HepG2 (cell line): ENCODE measurements around the gene RGS2. TPM values are rescaled to one million over a fixed set of nuclear protein-coding genes. Genes with fewer than 3 reads are reported as not detected.

Experiments used
- ATAC-seq: fragments of 200-7000 bp; cut with Tn5 transposase; 3 replicates; pipeline ENCODE4 v1.9.1; 2020; ENCODE audit warnings: mild to moderate bottlenecking, moderate library complexity
- BruUV-seq: library from RNA; stranded (reverse); fragments of 400-500 nt; replicated peaks from 2 replicates; lab custom pipeline; 2021; lab: Mats Ljungman, UMichigan
- CTCF ChIA-PET: fragments of 300-600 bp; formaldehyde crosslinking; extraction: SDS; loops from one replicate; lab custom pipeline; 2021; ENCODE audit warnings: low total read pairs, inconsistent platforms, low intra/inter-chr PET ratio; lab: Yijun Ruan, JAX
- POLR2A ChIA-PET: fragments of 350-600 bp; sonication (Branson Sonifier 250); formaldehyde crosslinking; loops from one replicate; lab custom pipeline; 2020; ENCODE audit warnings: antibody characterized with exemption, inconsistent platforms; lab: Yijun Ruan, JAX
- DNase-seq: peaks from one replicate; pipeline ENCODE4 v3.0.0-alpha.2; 2015; ENCODE audit warnings: low spot score
- FAIRE-seq: peaks from 3 replicates; lab custom pipeline; 2011; peaks lifted over from hg19 to GRCh38; lab: Jason Lieb, UNC
- H2AFZ ChIP-seq: one replicate; pipeline ENCODE4 v1.6.1; 2011; ENCODE audit warnings: low read length, inconsistent platforms
- H3K27ac ChIP-seq: fragments of 300-600 bp; 3 replicates; pipeline ENCODE4 v1.8.0; 2011; ENCODE audit warnings: mixed run types, mild to moderate bottlenecking, mixed read lengths, low read length, inconsistent platforms; ENCODE audit not compliant: insufficient read depth; ENCODE audit errors: extremely low read length
- H3K27me3 ChIP-seq, 2 experiments: fragments of 200-600 bp in 1 of 2; 2 replicates in 1 of 2; 3 replicates in 1 of 2; pipeline versions ENCODE4 v1.6.0 to v1.8.0; 2011; ENCODE audit warnings: low read length in 2 of 2, mild to moderate bottlenecking in 2 of 2, moderate library complexity in 2 of 2, inconsistent platforms in 1 of 2; ENCODE audit not compliant: insufficient read depth in 2 of 2, control insufficient read depth in 1 of 2
- H3K36me3 ChIP-seq, 2 experiments: fragments of 200-600 bp in 1 of 2; replicated peaks in 1 of 2; 2 replicates in 1 of 2; 3 replicates in 1 of 2; pipeline versions ENCODE4 v1.5.1 to v1.8.0; 2011; ENCODE audit warnings: low read length in 2 of 2, inconsistent platforms in 1 of 2; ENCODE audit not compliant: insufficient read depth in 2 of 2, control insufficient read depth in 1 of 2
- H3K4me1 ChIP-seq: 2 replicates; pipeline ENCODE4 v1.5.1; 2012; ENCODE audit warnings: low read length, inconsistent platforms; ENCODE audit not compliant: insufficient read depth
- H3K4me2 ChIP-seq: 2 replicates; pipeline ENCODE4 v1.6.0; 2011; ENCODE audit warnings: low read depth, low read length, inconsistent platforms
- H3K4me3 ChIP-seq, 3 experiments: fragments of 200-600 bp in 1 of 3; sonication (generic), shearing (Covaris generic) in 1 of 3; replicated peaks in 1 of 3; 2 replicates each; pipeline ENCODE4 v1.5.1; 2011 to 2016; ENCODE audit warnings: low read length in 3 of 3, inconsistent platforms in 2 of 3, low read depth in 2 of 3, mild to moderate bottlenecking in 2 of 3, control low read depth in 1 of 3, mixed read lengths in 1 of 3; ENCODE audit not compliant: insufficient read depth in 1 of 3
- H3K79me2 ChIP-seq: one replicate; pipeline ENCODE4 v1.6.1; 2011; ENCODE audit warnings: low read length, inconsistent platforms; ENCODE audit not compliant: insufficient read depth
- H3K9ac ChIP-seq: 2 replicates; pipeline ENCODE4 v1.6.0; 2011; ENCODE audit warnings: mild to moderate bottlenecking, low read depth, low read length, inconsistent platforms; ENCODE audit not compliant: insufficient read depth
- H3K9me3 ChIP-seq: 2 replicates; pipeline ENCODE4 v1.5.1; 2012; ENCODE audit warnings: mild to moderate bottlenecking, low read length
- H4K20me1 ChIP-seq: 2 replicates; pipeline ENCODE4 v1.6.0; 2011; ENCODE audit warnings: inconsistent platforms, mild to moderate bottlenecking, low read length, moderate library complexity; ENCODE audit not compliant: insufficient read depth
- ETV5 ChIP-seq: IDR thresholded peaks from 2 replicates; pipeline ENCODE4 v1.6.1; 2018; ENCODE audit warnings: missing biosample characterization, missing genetic modification reagents, inconsistent platforms, borderline replicate concordance
- HNRNPL ChIP-seq: fragments of 200-400 bp; formaldehyde crosslinking; IDR thresholded peaks from 2 replicates; pipeline ENCODE4 v1.6.1; 2017; ENCODE audit warnings: mild to moderate bottlenecking, low read depth, low read length
- KDM2A ChIP-seq: sonication (generic); formaldehyde crosslinking; IDR thresholded peaks from 2 replicates; pipeline ENCODE4 v1.4.0; 2020; ENCODE audit warnings: low read depth, missing genetic modification reagents, borderline replicate concordance
- MEF2D ChIP-seq: sonication (generic); formaldehyde crosslinking; IDR thresholded peaks from 2 replicates; pipeline ENCODE4 v1.5.1; 2020; ENCODE audit warnings: mild to moderate bottlenecking, missing genetic modification reagents
- SMAD9 ChIP-seq: sonication (generic); formaldehyde crosslinking; IDR thresholded peaks from 2 replicates; pipeline ENCODE4 v1.5.1; 2020; ENCODE audit warnings: mild to moderate bottlenecking, missing genetic modification reagents
- SRY ChIP-seq: sonication (generic); formaldehyde crosslinking; IDR thresholded peaks from 2 replicates; pipeline ENCODE4 v1.8.0; 2022; ENCODE audit warnings: mild to moderate bottlenecking, missing genetic modification reagents
- ZFP1 ChIP-seq: IDR thresholded peaks from 2 replicates; pipeline ENCODE4 v1.6.1; 2016
- ZMYM4 ChIP-seq: sonication (generic); formaldehyde crosslinking; IDR thresholded peaks from 2 replicates; pipeline ENCODE4 v1.8.1; 2023; ENCODE audit warnings: mild to moderate bottlenecking, missing genetic modification reagents
- ZNF562 ChIP-seq: sonication (generic); formaldehyde crosslinking; IDR thresholded peaks from 2 replicates; pipeline ENCODE4 v1.8.0; 2022; ENCODE audit warnings: missing genetic modification reagents, borderline replicate concordance
- ZNF605 ChIP-seq: sonication (generic); formaldehyde crosslinking; IDR thresholded peaks from 2 replicates; pipeline ENCODE4 v1.8.0; 2022; ENCODE audit warnings: mild to moderate bottlenecking, missing genetic modification reagents
- WGBS: methylation state at CpG from one replicate; pipeline ENCODE4 v1.1.6; 2017; ENCODE audit warnings: low lambda C conversion rate; 5-methylcytosine and 5-hydroxymethylcytosine counted together
- in situ Hi-C: cut with HindIII; loops from 2 replicates; pipeline ENCODE4 v1.10.0; 2017; ENCODE audit warnings: low pct_unique_long_range_greater_than_20kb; ENCODE audit not compliant: extremely low pct_ligation_motif_present
- intact Hi-C: fragments of 100-400 bp; cut with micrococcal nuclease; formaldehyde crosslinking; loops from one replicate; pipeline ENCODE4 v1.10.0; 2022; ENCODE audit not compliant: unreplicated experiment
- polyA plus RNA-seq, 8 experiments: library from polyadenylated mRNA; depleted of rRNA in 3 of 8; stranded (reverse) in 7 of 8; unstranded in 1 of 8; fragments of >200 nt; fragmentation: Illumina TruSeq in 4 of 8; extraction: Trizol in 4 of 8; gene quantifications; 2 replicates each; pipeline versions ENCODE4 v1.2.1 to v1.2.3, GENCODE V29; 2011 to 2016; ENCODE audit warnings: low read depth in 4 of 8, missing spikeins in 1 of 8, mixed read lengths in 1 of 8; ENCODE audit not compliant: insufficient read depth in 1 of 8
- total RNA-seq, 5 experiments: library from RNA; depleted of rRNA; stranded (reverse); fragments of >200 nt; fragmentation: Illumina TruSeq; extraction: Trizol; gene quantifications; 2 replicates each; pipeline ENCODE4 v1.2.3, GENCODE V29; 2016; ENCODE audit warnings: low read depth in 1 of 5
- TF ChIP-seq, protein P1 (sequence below): sonication (generic); formaldehyde crosslinking; IDR thresholded peaks from 2 replicates; pipeline ENCODE4; 2020; ENCODE audit warnings: missing genetic modification reagents, mild to moderate bottlenecking, borderline replicate concordance
- TF ChIP-seq, protein P2 (sequence below): sonication (generic); formaldehyde crosslinking; conservative IDR thresholded peaks from 2 replicates; pipeline ENCODE4 v1.8.0; 2022; ENCODE audit warnings: mild to moderate bottlenecking, moderate library complexity, missing genetic modification reagents
- TF ChIP-seq, protein P3 (sequence below), 2 experiments: sonication (generic) in 1 of 2; formaldehyde crosslinking in 1 of 2; IDR thresholded peaks; 2 replicates each; pipeline versions ENCODE4 v1.4.0 to v1.6.1; 2018 to 2020; ENCODE audit warnings: missing genetic modification reagents in 2 of 2, borderline replicate concordance in 1 of 2, low read depth in 1 of 2, mild to moderate bottlenecking in 1 of 2, missing biosample characterization in 1 of 2

Gene RGS2
- total and polyA plus RNA-seq, 2 of the 13 experiments (the other 11 are each of a cell fraction or from before 2014, with no cell fraction given): 0.64 to 1.4 TPM

DNA sequence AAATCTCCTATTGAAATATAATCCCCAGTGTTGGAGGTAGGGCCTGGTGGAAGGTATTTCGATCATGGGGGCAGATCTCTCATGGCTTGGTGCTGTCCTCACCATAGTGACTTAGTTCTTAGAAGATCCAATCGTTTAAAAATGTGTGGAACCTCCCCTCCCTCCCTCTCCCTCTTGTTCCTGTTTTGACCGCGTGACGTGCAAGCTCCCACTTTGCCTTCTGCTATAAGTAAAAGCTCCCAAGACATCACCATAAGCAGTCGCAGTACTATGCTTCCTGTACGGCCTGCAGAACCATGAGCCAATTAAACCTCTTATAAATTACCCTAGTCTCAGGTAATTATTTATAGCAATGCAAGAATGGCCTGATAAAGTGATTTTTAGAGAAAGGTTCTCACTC, 10.9 kb upstream of the RGS2 start (continued):
- TF ChIP-seq, protein P1, sequence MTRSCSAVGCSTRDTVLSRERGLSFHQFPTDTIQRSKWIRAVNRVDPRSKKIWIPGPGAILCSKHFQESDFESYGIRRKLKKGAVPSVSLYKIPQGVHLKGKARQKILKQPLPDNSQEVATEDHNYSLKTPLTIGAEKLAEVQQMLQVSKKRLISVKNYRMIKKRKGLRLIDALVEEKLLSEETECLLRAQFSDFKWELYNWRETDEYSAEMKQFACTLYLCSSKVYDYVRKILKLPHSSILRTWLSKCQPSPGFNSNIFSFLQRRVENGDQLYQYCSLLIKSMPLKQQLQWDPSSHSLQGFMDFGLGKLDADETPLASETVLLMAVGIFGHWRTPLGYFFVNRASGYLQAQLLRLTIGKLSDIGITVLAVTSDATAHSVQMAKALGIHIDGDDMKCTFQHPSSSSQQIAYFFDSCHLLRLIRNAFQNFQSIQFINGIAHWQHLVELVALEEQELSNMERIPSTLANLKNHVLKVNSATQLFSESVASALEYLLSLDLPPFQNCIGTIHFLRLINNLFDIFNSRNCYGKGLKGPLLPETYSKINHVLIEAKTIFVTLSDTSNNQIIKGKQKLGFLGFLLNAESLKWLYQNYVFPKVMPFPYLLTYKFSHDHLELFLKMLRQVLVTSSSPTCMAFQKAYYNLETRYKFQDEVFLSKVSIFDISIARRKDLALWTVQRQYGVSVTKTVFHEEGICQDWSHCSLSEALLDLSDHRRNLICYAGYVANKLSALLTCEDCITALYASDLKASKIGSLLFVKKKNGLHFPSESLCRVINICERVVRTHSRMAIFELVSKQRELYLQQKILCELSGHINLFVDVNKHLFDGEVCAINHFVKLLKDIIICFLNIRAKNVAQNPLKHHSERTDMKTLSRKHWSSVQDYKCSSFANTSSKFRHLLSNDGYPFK: no peak
- TF ChIP-seq SMAD9 (CRISPR knock-in tag) (no peak), ZNF605 (no peak), KDM2A (CRISPR knock-in tag) (no peak), MEF2D (CRISPR knock-in tag) (no peak)

DNA sequence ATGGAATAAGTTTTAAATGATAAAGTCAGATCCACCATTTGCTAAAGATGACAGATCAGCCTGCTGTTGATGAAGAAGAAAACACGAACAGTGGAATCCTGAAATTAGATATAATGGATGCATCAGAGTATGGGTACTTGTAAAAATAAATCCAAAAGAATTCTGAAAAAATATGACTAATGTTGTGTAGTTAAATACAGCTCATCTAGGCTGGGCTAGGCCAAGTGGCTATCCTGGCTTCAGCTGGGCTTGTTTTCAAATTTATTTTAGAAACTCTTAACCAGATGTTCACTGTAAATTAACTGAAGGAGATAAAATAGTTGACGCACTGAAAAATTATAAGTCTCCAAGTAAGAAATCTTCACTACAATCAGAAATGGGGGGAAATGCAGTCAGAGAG, 7.4 kb upstream of the RGS2 start:
- CTCF ChIA-PET: no interaction called here
- TF ChIP-seq SRY (CRISPR knock-in tag) (no peak), ZFP1 (CRISPR knock-in tag) (no peak), ETV5 (CRISPR knock-in tag) (no peak), HNRNPL (no peak), ZMYM4 (CRISPR knock-in tag) (no peak), ZNF562 (no peak)
- TF ChIP-seq, protein P2, sequence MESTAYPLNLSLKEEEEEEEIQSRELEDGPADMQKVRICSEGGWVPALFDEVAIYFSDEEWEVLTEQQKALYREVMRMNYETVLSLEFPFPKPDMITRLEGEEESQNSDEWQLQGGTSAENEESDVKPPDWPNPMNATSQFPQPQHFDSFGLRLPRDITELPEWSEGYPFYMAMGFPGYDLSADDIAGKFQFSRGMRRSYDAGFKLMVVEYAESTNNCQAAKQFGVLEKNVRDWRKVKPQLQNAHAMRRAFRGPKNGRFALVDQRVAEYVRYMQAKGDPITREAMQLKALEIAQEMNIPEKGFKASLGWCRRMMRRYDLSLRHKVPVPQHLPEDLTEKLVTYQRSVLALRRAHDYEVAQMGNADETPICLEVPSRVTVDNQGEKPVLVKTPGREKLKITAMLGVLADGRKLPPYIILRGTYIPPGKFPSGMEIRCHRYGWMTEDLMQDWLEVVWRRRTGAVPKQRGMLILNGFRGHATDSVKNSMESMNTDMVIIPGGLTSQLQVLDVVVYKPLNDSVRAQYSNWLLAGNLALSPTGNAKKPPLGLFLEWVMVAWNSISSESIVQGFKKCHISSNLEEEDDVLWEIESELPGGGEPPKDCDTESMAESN (CRISPR knock-in tag): no peak
- TF ChIP-seq, protein P3, sequence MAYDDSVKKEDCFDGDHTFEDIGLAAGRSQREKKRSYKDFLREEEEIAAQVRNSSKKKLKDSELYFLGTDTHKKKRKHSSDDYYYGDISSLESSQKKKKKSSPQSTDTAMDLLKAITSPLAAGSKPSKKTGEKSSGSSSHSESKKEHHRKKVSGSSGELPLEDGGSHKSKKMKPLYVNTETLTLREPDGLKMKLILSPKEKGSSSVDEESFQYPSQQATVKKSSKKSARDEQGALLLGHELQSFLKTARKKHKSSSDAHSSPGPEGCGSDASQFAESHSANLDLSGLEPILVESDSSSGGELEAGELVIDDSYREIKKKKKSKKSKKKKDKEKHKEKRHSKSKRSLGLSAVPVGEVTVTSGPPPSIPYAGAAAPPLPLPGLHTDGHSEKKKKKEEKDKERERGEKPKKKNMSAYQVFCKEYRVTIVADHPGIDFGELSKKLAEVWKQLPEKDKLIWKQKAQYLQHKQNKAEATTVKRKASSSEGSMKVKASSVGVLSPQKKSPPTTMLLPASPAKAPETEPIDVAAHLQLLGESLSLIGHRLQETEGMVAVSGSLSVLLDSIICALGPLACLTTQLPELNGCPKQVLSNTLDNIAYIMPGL (CRISPR knock-in tag; IDR thresholded peaks at IDR 0.05; ENCODE audit: borderline replicate concordance in 1 of 2, low read depth in 1 of 2): no peak

More for the DNA sequence above, 7.4 kb upstream of the RGS2 start:
- no peaks in the 10 kb centered on the region for H3K9me3 ChIP-seq
- in situ Hi-C loops (loop anchor here (10.0 kb wide), 1 partner anchor 323 kb away; the partner anchor contains the start of gene CDC73), intact Hi-C loops (loop anchor here (10.0 kb wide), 1 partner anchor 157 kb away; no protein-coding TSS in a partner anchor)
- no peak overlapping the region for H2AFZ ChIP-seq
- no peak overlapping the region for H3K9ac ChIP-seq
- 49% methylated on average over 2 of the region's 2 CpGs for WGBS
- POLR2A ChIA-PET: no interaction called here
- H3K27me3 ChIP-seq: no peaks in the 10 kb centered on the region
- H3K27ac ChIP-seq: no peak overlapping the region
- no peaks in the 10 kb centered on the region for H3K79me2 ChIP-seq
- DNase-seq: no peak
- FAIRE-seq: no peak
- H3K36me3 ChIP-seq: no peaks in the 10 kb centered on the region
- no peak overlapping the region for H3K4me2 ChIP-seq
- H4K20me1 ChIP-seq: no peaks in the 10 kb centered on the region
- no TSS peak for BruUV-seq
- H3K4me3 ChIP-seq: no peak overlapping the region
- ATAC-seq: no peak
- no peaks in the 10 kb centered on the region for H3K4me1 ChIP-seq
